Uterus (tissue), 4 donors: ENCODE measurements around the gene MYL12B. TPM values are rescaled to one million over a fixed set of nuclear protein-coding genes. Genes with fewer than 3 reads are reported as not detected.
A peak's percentile ranks its signal among the peaks of the same experiment; 100 is the strongest.

Experiments used
- DNase-seq, 2 donors: peaks; one replicate each; pipeline ENCODE4 v3.0.0-alpha.2; 2019 to 2020
- H3K27ac ChIP-seq, 2 donors: fragments of 200-600 bp; sonication (generic); 1 replicate in 1 of 2; 2 replicates in 1 of 2; pipeline ENCODE4 v1.5.1; 2016 to 2018
- H3K27me3 ChIP-seq, 2 donors: fragments of 200-600 bp; sonication (generic); one replicate each; pipeline ENCODE4 v1.5.1; 2018 to 2019; ENCODE audit warnings: control low read depth in 1 of 2
- H3K36me3 ChIP-seq, 2 donors: fragments of 200-600 bp; sonication (generic); one replicate each; pipeline ENCODE4 v1.5.1; 2019; ENCODE audit warnings: control low read depth in 1 of 2
- H3K4me1 ChIP-seq, 2 donors: fragments of 200-600 bp; sonication (generic); one replicate each; pipeline ENCODE4 v1.5.1; 2018 to 2019; ENCODE audit warnings: control low read depth in 1 of 2
- H3K4me3 ChIP-seq, 2 donors: fragments of 200-600 bp; sonication (generic); 1 replicate in 1 of 2; 2 replicates in 1 of 2; pipeline ENCODE4 v1.5.1; 2018 to 2019; ENCODE audit warnings: mild to moderate bottlenecking in 1 of 2
- H3K9me3 ChIP-seq, 2 donors: fragments of 200-600 bp; sonication (generic); one replicate each; pipeline ENCODE4 v1.5.1; 2019; ENCODE audit warnings: control low read depth in 1 of 2
- POLR2A ChIP-seq, 2 donors: fragments of 450-650 bp; IDR thresholded peaks; one replicate each; pipeline ENCODE4 v1.6.1; 2016; ENCODE audit warnings: antibody characterized with exemption in 2 of 2, mild to moderate bottlenecking in 1 of 2, moderate library complexity in 1 of 2
- intact Hi-C: fragments of 100-400 bp; cut with DNase I; formaldehyde crosslinking; loops from one replicate; pipeline ENCODE4 v1.15.1; 2023; ENCODE audit warnings: low total_unique reads
- total RNA-seq, 4 donors: library from RNA; depleted of rRNA in 3 of 4; stranded (reverse); fragments of >200 nt in 3 of 4; gene quantifications; one replicate each; pipeline versions ENCODE4 v1.1.0 to v1.2.4, GENCODE V29; 2014 to 2023
- TF ChIP-seq, protein P1 (sequence below), 4 experiments: fragments of 200-600 bp in 2 of 4; fragments of 450-650 bp in 2 of 4; sonication (generic) in 2 of 4; IDR thresholded peaks; one replicate each; pipeline ENCODE4 v1.5.1; 2016 to 2019; ENCODE audit warnings: antibody characterized with exemption in 4 of 4, mild to moderate bottlenecking in 2 of 4, moderate library complexity in 1 of 4
- donor health status: DM: yes; HTN: yes; CAD: no.

Gene MYL12B
- total RNA-seq, 4 donors from 2014 or later = 236 to 387 (median 305) TPM

GRCh38 chr18:3281456-3282400, 19.8 kb downstream of the MYL12B start:
- no peaks in the 10 kb centered on the region for H3K9me3 ChIP-seq
- no peak for DNase-seq
- H3K36me3 ChIP-seq = no peaks in the 10 kb centered on the region
- intact Hi-C loops = loop anchor here (2.0 kb wide), 1 partner anchor 385 kb away; no protein-coding TSS in a partner anchor
- no peaks in the 10 kb centered on the region for H3K4me1 ChIP-seq
- no peaks in the 10 kb centered on the region for H3K27me3 ChIP-seq
- H3K4me3 ChIP-seq = no peak overlapping the region
- no peak for TF ChIP-seq POLR2A (IDR thresholded peaks at IDR 0.05)
- TF ChIP-seq, protein P1, sequence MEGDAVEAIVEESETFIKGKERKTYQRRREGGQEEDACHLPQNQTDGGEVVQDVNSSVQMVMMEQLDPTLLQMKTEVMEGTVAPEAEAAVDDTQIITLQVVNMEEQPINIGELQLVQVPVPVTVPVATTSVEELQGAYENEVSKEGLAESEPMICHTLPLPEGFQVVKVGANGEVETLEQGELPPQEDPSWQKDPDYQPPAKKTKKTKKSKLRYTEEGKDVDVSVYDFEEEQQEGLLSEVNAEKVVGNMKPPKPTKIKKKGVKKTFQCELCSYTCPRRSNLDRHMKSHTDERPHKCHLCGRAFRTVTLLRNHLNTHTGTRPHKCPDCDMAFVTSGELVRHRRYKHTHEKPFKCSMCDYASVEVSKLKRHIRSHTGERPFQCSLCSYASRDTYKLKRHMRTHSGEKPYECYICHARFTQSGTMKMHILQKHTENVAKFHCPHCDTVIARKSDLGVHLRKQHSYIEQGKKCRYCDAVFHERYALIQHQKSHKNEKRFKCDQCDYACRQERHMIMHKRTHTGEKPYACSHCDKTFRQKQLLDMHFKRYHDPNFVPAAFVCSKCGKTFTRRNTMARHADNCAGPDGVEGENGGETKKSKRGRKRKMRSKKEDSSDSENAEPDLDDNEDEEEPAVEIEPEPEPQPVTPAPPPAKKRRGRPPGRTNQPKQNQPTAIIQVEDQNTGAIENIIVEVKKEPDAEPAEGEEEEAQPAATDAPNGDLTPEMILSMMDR (IDR thresholded peaks at IDR 0.05) = peak; percentile 65 to 80 (median 72)
- H3K27ac ChIP-seq = no peak overlapping the region

GRCh38 chr18:3283253-3283863, 21.4 kb downstream of the MYL12B start:
- DNase-seq = no peak
- Histone ChIP-seq H3K4me3 (no peak overlapping the region), H3K27ac (no peak overlapping the region), H3K36me3 (no peaks in the 10 kb centered on the region), H3K4me1 (no peaks in the 10 kb centered on the region), H3K9me3 (no peaks in the 10 kb centered on the region), H3K27me3 (no peaks in the 10 kb centered on the region)
- no peak for TF ChIP-seq POLR2A (IDR thresholded peaks at IDR 0.05)
- TF ChIP-seq, protein P1 (IDR thresholded peaks at IDR 0.05) = no peak
- intact Hi-C loops = no loop called here

DNA sequence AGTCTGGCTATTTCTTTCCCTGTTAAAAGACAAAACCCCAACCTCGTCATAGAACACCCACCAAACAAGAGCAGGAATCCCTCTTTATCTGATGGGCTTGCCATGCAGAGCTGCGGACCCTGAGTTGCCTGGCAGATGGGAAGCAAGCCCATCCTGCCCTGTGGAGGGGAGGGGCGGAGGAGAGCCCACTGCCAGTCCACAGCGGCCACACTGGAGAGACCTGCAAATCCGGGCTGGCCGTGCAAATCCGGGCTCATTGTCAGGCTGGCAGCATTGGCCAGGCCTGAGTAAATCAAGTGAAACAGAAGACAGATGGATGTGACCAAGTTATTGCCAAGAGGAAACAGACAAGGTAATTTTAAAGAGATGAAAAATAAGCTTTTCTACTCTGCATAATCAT, 22.0 kb downstream of the MYL12B start:
- Histone ChIP-seq H3K4me3 (no peak overlapping the region), H3K27ac (no peak overlapping the region), H3K4me1 (no peaks in the 10 kb centered on the region), H3K9me3 (no peaks in the 10 kb centered on the region), H3K27me3 (no peaks in the 10 kb centered on the region), H3K36me3 (no peaks in the 10 kb centered on the region)
- no peak for DNase-seq
- intact Hi-C loops = no loop called here
- TF ChIP-seq, protein P1 (IDR thresholded peaks at IDR 0.05) = no peak
- TF ChIP-seq POLR2A (IDR thresholded peaks at IDR 0.05) = no peak

DNA sequence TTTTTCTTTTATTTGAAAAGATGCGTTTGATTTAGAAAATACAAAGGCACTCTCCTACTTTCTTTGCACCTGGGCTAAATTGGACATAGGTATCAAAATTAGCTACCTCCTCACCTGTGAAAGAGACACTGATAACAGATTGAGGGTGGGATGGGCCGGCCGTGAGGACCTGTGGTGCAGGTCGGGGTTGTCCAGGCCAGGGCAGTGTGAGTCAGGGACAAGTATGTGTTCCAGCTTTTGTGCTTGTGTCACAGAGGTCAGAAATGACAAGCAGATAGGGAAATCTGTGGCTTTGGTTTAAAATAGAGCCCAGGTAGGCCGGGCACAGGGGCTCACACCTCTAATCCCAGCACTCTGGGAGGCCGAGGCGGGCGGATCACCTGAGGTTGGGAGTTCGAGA, 22.6 kb downstream of the MYL12B start:
- DNase-seq = no peak
- intact Hi-C loops = no loop called here
- no peaks in the 10 kb centered on the region for H3K36me3 ChIP-seq
- H3K4me3 ChIP-seq = no peak overlapping the region
- no peak overlapping the region for H3K27ac ChIP-seq
- H3K4me1 ChIP-seq = no peaks in the 10 kb centered on the region
- no peaks in the 10 kb centered on the region for H3K27me3 ChIP-seq
- H3K9me3 ChIP-seq = no peaks in the 10 kb centered on the region
- TF ChIP-seq POLR2A (IDR thresholded peaks at IDR 0.05) = no peak
- TF ChIP-seq, protein P1 (IDR thresholded peaks at IDR 0.05) = no peak

GRCh38 chr18:3286159-3286558, 24.2 kb downstream of the MYL12B start:
- H3K9me3 ChIP-seq = no peaks in the 10 kb centered on the region
- no peaks in the 10 kb centered on the region for H3K36me3 ChIP-seq
- no peaks in the 10 kb centered on the region for H3K27me3 ChIP-seq
- no peak overlapping the region for H3K4me3 ChIP-seq
- H3K4me1 ChIP-seq = no peaks in the 10 kb centered on the region
- no peak overlapping the region for H3K27ac ChIP-seq
- no peak for DNase-seq
- intact Hi-C loops = no loop called here
- TF ChIP-seq, protein P1 (IDR thresholded peaks at IDR 0.05) = no peak
- no peak for TF ChIP-seq POLR2A (IDR thresholded peaks at IDR 0.05)
